ENCODE measurements around the gene ARHGAP24.

- TF ChIP-seq CTCF (IDR thresholded peaks at IDR 0.05) (no peak), POLR2A (IDR thresholded peaks at IDR 0.05) (no peak)
Observed at GRCh38 chr4:85632981-85633380, 158.0 kb downstream of the ARHGAP24 start.
